Neural cell (in vitro differentiated cells): ENCODE data around the gene MAGEA11. TPM values are rescaled to one million over a fixed set of nuclear protein-coding genes. Genes with fewer than 3 reads are reported as not detected.
"Not testable (repeated sequence)": the region's sequence is repeated elsewhere in the genome, so short reads cannot be mapped to it uniquely, and the experiment has no call there.

Source experiments
- H2AFZ ChIP-seq: fragments of 200-600, 300-800 bp; sonication (generic), shearing (Covaris generic); 2 replicates; pipeline ENCODE4 v1.6.0; 2014; ENCODE audit warnings: low read depth, mild to moderate bottlenecking, antibody characterized with exemption, low read length, moderate library complexity
- H3F3A ChIP-seq: fragments of 200-600 bp; shearing (Covaris generic); 2 replicates; pipeline ENCODE4 v1.6.1; 2016; ENCODE audit warnings: mild to moderate bottlenecking, moderate library complexity, mixed read lengths, antibody characterized with exemption, low read length; ENCODE audit not compliant: insufficient read depth, poor library complexity, severe bottlenecking
- H3K27ac ChIP-seq: fragments of 200-600, 300-800 bp; sonication (generic), shearing (Covaris generic); 2 replicates; pipeline ENCODE4 v1.5.1; 2014; ENCODE audit warnings: mild to moderate bottlenecking, low read length, moderate library complexity
- H3K27me3 ChIP-seq: fragments of 300-800, 200-600 bp; sonication (generic), shearing (Covaris generic); 2 replicates; pipeline ENCODE4 v1.6.0; 2014; ENCODE audit warnings: mild to moderate bottlenecking, low read depth, low read length, moderate library complexity; ENCODE audit not compliant: insufficient read depth
- H3K36me3 ChIP-seq: fragments of 300-800, 200-600 bp; sonication (generic), shearing (Covaris generic); 2 replicates; pipeline ENCODE4 v1.5.1; 2014; ENCODE audit warnings: mild to moderate bottlenecking, antibody characterized with exemption, low read length, moderate library complexity; ENCODE audit not compliant: insufficient read depth
- H3K4me2 ChIP-seq: fragments of 300-800, 200-600 bp; sonication (generic), shearing (Covaris generic); 2 replicates; pipeline ENCODE4 v1.6.0; 2014; ENCODE audit warnings: mild to moderate bottlenecking, low read length
- H3K4me3 ChIP-seq: fragments of 300-800, 200-600 bp; sonication (generic), shearing (Covaris generic); 2 replicates; pipeline ENCODE4 v1.5.1; 2014; ENCODE audit warnings: mild to moderate bottlenecking, low read length, moderate library complexity
- H3K79me2 ChIP-seq: fragments of 200-600 bp; shearing (Covaris generic); replicated peaks from 2 replicates; pipeline ENCODE4 v1.6.0; 2014; ENCODE audit warnings: mild to moderate bottlenecking, low read length, moderate library complexity; ENCODE audit not compliant: insufficient read depth
- H3K9ac ChIP-seq: fragments of 300-800, 200-600 bp; sonication (generic), shearing (Covaris generic); 2 replicates; pipeline ENCODE4 v1.6.1; 2016; ENCODE audit warnings: mild to moderate bottlenecking, low read length, mixed read lengths
- H3K9me2 ChIP-seq: fragments of 200-600 bp; shearing (Covaris generic); 2 replicates; pipeline ENCODE4 v1.6.1; 2016; ENCODE audit warnings: mild to moderate bottlenecking, low read length, mixed read lengths; ENCODE audit not compliant: insufficient read depth
- H3K9me3 ChIP-seq: fragments of 200-600, 300-800 bp; sonication (generic), shearing (Covaris generic); 2 replicates; pipeline ENCODE4 v1.6.1; 2016; ENCODE audit warnings: mild to moderate bottlenecking, mixed run types, low read length, moderate library complexity, mixed read lengths
- H4K20me1 ChIP-seq: fragments of 200-600 bp; shearing (Covaris generic); 2 replicates; pipeline ENCODE4 v1.6.1; 2016; ENCODE audit warnings: mild to moderate bottlenecking, mixed run types; ENCODE audit not compliant: insufficient read depth
- EP300 ChIP-seq: fragments of 450-650 bp; conservative IDR thresholded peaks from 2 replicates; pipeline ENCODE4 v1.6.1; 2014; ENCODE audit warnings: antibody characterized with exemption, mild to moderate bottlenecking, moderate library complexity; ENCODE audit not compliant: poor library complexity, severe bottlenecking
- EZH2 ChIP-seq: fragments of 200-600, 300-800 bp; shearing (Covaris generic), sonication (generic); IDR thresholded peaks from 2 replicates; pipeline ENCODE4 v1.6.1; 2014; ENCODE audit warnings: antibody characterized with exemption, low read length, borderline replicate concordance, mild to moderate bottlenecking; ENCODE audit not compliant: insufficient read depth, poor library complexity, severe bottlenecking
- MXI1 ChIP-seq: fragments of 450-650 bp; conservative IDR thresholded peaks from 2 replicates; pipeline ENCODE4 v1.6.1; 2014; ENCODE audit warnings: antibody characterized with exemption, mild to moderate bottlenecking; ENCODE audit not compliant: poor library complexity, severe bottlenecking
- RAD21 ChIP-seq: fragments of 450-650 bp; conservative IDR thresholded peaks from 2 replicates; pipeline ENCODE4 v1.6.1; 2014; ENCODE audit warnings: antibody characterized with exemption, mild to moderate bottlenecking, moderate library complexity
- TAF1 ChIP-seq: IDR thresholded peaks from 2 replicates; pipeline ENCODE4 v1.6.1; 2012; ENCODE audit warnings: low read depth
- polyA minus RNA-seq: library from RNA; depleted of rRNA, polyadenylated mRNA; stranded (reverse); fragments of >200 nt; gene quantifications from 2 replicates; pipeline ENCODE4 v1.2.3, GENCODE V29; 2014
- polyA plus RNA-seq: library from polyadenylated mRNA; depleted of rRNA; stranded (reverse); fragments of >200 nt; gene quantifications from 2 replicates; pipeline ENCODE4 v1.2.3, GENCODE V29; 2014
- TF ChIP-seq, protein P1 (sequence below): fragments of 450-650 bp; IDR thresholded peaks from 2 replicates; pipeline ENCODE4 v1.5.1; 2014; ENCODE audit warnings: antibody characterized with exemption, mild to moderate bottlenecking, moderate library complexity; ENCODE audit not compliant: poor library complexity, severe bottlenecking
- TF ChIP-seq, protein P2 (sequence below): IDR thresholded peaks from 2 replicates; pipeline ENCODE4 v1.6.1; 2012; ENCODE audit warnings: borderline replicate concordance

MAGEA11 gene
- polyA plus RNA-seq (not detected in 2 replicates), polyA minus RNA-seq (not detected in 2 replicates)

DNA sequence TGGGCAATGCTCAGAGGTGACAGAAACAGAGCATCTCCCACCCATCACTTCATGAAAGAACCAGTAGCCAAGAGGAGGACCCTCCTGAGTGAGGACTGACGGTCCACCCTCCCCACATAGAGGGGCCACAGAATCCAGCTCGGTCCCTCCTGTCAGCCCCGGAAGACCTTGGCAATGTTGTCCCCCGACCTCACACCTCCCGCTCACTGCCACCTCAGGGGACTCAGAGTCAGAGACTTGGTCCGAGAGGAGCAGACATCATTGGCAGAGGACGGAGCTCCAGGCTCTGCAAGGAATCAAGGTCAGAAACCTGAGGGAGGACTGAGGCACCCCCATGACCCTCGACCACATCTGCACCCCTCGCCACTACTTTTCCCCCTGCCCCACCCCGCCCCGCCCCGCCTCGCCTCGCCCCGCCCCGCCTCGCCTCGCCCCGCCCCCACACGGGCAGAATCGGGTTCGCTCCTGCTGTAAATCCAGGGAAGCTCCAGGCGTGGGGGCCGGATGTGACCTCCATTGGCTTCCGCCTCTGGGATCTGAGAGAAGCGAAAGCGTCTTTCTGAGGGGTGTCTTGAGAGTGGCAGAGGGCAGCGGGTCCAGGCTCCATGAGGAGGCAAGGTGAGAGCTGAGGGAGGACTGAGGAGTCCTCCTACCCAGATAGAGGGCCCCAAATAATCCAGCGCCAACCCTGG, at the start of gene MAGEA11:
Gene MAGEA11, plus strand, starts transcription at position 516 of the 692 bp plus-strand sequence. CDS start 1,100 bp downstream, outside the sequence.
- no peaks in the 10 kb centered on the region for H4K20me1 ChIP-seq
- no peak within 1 kb of the TSS for H3K27ac ChIP-seq
- no peaks in the 10 kb centered on the region for H3K36me3 ChIP-seq
- H3K27me3 ChIP-seq = no peaks in the 10 kb centered on the region
- H3K4me2 ChIP-seq = no peak within 1 kb of the TSS
- no peak within 1 kb of the TSS for H2AFZ ChIP-seq
- H3K9me2 ChIP-seq = no peaks in the 10 kb centered on the region
- H3K9me3 ChIP-seq = no peaks in the 10 kb centered on the region
- H3K79me2 ChIP-seq = no peaks in the 10 kb centered on the region
- TF ChIP-seq EZH2 (no peak), RAD21 (no peak), EP300 (no peak), MXI1 (no peak), TAF1 (no peak)
- TF ChIP-seq, protein P1, sequence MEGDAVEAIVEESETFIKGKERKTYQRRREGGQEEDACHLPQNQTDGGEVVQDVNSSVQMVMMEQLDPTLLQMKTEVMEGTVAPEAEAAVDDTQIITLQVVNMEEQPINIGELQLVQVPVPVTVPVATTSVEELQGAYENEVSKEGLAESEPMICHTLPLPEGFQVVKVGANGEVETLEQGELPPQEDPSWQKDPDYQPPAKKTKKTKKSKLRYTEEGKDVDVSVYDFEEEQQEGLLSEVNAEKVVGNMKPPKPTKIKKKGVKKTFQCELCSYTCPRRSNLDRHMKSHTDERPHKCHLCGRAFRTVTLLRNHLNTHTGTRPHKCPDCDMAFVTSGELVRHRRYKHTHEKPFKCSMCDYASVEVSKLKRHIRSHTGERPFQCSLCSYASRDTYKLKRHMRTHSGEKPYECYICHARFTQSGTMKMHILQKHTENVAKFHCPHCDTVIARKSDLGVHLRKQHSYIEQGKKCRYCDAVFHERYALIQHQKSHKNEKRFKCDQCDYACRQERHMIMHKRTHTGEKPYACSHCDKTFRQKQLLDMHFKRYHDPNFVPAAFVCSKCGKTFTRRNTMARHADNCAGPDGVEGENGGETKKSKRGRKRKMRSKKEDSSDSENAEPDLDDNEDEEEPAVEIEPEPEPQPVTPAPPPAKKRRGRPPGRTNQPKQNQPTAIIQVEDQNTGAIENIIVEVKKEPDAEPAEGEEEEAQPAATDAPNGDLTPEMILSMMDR = no peak
- TF ChIP-seq, protein P2, sequence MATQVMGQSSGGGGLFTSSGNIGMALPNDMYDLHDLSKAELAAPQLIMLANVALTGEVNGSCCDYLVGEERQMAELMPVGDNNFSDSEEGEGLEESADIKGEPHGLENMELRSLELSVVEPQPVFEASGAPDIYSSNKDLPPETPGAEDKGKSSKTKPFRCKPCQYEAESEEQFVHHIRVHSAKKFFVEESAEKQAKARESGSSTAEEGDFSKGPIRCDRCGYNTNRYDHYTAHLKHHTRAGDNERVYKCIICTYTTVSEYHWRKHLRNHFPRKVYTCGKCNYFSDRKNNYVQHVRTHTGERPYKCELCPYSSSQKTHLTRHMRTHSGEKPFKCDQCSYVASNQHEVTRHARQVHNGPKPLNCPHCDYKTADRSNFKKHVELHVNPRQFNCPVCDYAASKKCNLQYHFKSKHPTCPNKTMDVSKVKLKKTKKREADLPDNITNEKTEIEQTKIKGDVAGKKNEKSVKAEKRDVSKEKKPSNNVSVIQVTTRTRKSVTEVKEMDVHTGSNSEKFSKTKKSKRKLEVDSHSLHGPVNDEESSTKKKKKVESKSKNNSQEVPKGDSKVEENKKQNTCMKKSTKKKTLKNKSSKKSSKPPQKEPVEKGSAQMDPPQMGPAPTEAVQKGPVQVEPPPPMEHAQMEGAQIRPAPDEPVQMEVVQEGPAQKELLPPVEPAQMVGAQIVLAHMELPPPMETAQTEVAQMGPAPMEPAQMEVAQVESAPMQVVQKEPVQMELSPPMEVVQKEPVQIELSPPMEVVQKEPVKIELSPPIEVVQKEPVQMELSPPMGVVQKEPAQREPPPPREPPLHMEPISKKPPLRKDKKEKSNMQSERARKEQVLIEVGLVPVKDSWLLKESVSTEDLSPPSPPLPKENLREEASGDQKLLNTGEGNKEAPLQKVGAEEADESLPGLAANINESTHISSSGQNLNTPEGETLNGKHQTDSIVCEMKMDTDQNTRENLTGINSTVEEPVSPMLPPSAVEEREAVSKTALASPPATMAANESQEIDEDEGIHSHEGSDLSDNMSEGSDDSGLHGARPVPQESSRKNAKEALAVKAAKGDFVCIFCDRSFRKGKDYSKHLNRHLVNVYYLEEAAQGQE = no peak
- H3K4me3 ChIP-seq = no peak within 1 kb of the TSS
- no peak within 1 kb of the TSS for H3K9ac ChIP-seq
- no peaks in the 10 kb centered on the region for H3F3A ChIP-seq

GRCh38 chrX:149675088-149675487, 36.8 kb upstream of the MAGEA11 start:
- H3K9ac ChIP-seq = not testable (repeated sequence)

GRCh38 chrX:149675554-149675953, 36.3 kb upstream of the MAGEA11 start:
- not testable (repeated sequence) for H3K9me3 ChIP-seq, H3K9ac ChIP-seq, H3K36me3 ChIP-seq, H3K27ac ChIP-seq, H3K4me3 ChIP-seq, H3K79me2 ChIP-seq, H4K20me1 ChIP-seq, H3F3A ChIP-seq, H2AFZ ChIP-seq, H3K27me3 ChIP-seq, H3K4me2 ChIP-seq, H3K9me2 ChIP-seq

More at GRCh38 chrX:149675088-149675487, 36.8 kb upstream of the MAGEA11 start:
- H2AFZ ChIP-seq, H3K79me2 ChIP-seq, H3K36me3 ChIP-seq, H4K20me1 ChIP-seq, H3F3A ChIP-seq, H3K9me3 ChIP-seq, H3K9me2 ChIP-seq, H3K4me3 ChIP-seq, H3K27ac ChIP-seq, H3K4me2 ChIP-seq, H3K27me3 ChIP-seq: not testable (repeated sequence)

- not testable (repeated sequence) for H3K4me3 ChIP-seq, H3K9me3 ChIP-seq, H3K27ac ChIP-seq, H4K20me1 ChIP-seq, H3K79me2 ChIP-seq, H3F3A ChIP-seq, H2AFZ ChIP-seq, H3K36me3 ChIP-seq, H3K27me3 ChIP-seq, H3K4me2 ChIP-seq, H3K9ac ChIP-seq, H3K9me2 ChIP-seq
Measured at GRCh38 chrX:149679164-149679678, 32.6 kb upstream of the MAGEA11 start.
